DMS114 treated with DMSO at 0.1 percent for 48 hours (cell line): ENCODE measurements around the gene PRRT2.
A peak's percentile ranks its signal among the peaks of the same experiment; 100 is the strongest.

Source experiments
- DNase-seq: peaks from one replicate; lab custom pipeline; 2025; ENCODE audit not compliant: unreplicated experiment; lab: John Stamatoyannopoulos, UW

The PRRT2 gene

DNA sequence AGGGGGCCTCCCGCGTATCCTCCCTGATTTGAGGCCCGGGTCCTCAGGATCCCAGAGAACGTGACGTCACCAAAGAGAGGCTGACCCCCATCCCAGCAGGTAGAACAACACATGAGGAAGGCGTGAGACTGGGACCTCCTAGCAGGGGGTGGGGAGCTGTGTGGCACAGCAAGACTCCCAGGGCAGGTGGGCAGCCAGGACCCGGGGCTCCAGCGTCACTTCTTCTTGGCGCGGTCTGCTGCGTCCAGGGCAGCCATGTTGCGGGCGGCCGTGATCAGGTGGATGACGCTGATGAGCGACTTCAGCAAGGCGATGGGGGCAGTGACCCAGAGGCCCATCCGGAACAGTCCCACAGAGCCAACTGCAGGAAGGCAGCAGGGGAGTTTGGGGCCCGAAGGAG lies 47.0 kb downstream of the PRRT2 start:
- DNase-seq = no peak

DNA sequence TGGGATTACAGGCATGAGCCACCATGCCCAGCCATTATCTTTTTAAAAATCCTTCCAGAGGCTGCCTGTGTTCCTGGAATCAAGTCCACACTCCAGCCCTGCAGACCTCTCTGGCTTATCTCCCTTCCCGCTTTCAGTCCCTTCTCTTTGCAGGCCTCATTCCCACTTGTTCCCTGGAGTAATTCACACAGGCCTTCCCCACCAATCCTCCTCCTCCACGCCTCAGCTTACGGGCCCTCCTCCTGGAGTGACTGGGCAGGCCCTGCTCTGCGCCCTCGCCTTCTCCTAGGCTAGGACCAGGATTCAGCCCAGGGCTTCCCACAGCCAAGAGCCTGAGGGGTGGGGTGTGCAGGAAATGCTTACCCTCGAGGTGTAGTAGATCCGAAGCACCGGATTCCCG lies 48.2 kb downstream of the PRRT2 start:
- DNase-seq = no peak

DNA sequence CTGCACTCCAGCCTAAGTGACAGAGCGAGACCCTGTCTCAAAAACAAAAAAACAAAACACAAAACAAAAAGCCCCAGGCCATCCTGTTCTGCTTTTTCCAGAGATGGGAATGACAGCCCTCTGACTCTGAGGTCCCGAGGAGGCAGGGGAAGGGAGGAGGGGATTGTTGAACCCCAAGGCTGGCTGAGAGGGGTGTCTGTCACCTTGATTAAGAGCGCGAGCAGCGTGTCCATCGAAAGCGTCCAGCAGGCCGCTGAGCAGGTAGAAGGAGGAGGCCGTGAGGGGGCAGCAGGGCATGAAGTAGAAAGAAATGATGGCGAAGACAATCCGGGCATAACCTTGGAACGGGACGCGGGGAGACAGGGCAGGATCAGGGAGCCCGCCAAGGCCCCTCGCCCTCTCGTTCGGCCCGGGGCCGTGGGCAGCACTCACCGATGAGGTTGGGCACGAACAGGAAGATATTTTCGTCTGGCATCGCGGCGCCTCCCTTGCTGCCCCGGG lies 50.4 kb downstream of the PRRT2 start:
- no peak for DNase-seq

DNA sequence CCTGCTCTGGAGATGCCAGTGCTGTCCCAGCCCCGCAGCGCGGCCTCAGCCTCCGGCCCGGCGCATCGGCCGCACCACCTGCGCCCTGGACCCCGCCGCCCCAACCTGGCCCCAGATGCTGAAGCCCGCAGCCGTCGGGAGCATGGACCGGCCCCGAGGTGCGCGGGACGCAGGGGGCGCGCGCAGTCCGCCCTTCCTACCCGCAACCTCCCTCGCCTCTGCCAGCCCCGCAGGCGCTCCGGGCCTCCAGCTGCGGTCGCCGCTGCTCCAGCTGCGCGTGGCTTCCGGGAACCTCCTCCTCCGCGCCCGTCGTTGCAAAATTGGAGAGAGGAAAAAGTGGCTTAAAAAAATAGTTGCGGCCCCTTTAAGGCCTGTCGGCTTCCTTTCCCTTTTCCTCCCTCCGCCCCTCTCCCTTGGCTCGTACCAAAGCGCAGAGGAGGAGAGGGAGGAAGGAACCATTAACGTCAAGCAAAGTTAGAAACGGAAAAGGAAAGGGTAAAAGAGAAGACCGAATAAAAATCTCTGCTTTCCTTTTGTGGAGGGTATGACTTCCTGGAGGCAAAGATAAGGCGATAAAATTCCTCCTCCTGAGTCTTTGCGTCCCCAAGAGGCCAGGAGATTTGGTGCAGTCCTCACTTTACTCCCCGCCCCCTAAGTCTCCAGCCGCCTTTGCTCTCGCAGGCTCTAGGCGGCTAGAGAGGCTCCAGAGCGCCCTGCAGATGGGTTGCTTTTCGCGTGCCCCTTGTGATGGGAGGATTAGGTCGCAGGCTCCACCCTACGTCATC lies 51.1 kb downstream of the PRRT2 start, which contains the start of gene CDIPT:
CDIPT (minus strand) TSS at position 343 of the 785 bp plus-strand sequence. CDS start 369 bp downstream, outside the sequence.
- DNase-seq = peak; percentile 96

DNA sequence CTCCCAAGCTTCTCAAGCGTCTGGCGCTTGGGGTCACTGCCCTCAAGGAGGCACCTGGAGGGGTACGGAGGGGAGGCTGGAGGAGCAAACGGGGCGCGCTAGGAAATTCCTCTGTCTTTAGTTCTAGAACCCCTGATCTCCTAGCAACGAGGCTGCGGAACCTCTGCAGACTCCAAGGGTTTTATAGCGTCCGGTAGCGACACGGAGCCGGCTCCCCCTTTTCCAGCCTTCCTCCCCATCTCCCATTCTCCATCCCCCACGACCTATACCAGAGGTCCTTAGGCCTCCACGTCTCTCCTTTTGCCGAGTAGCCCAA lies 51.6 kb downstream of the PRRT2 start:
- DNase-seq = no peak

DNA sequence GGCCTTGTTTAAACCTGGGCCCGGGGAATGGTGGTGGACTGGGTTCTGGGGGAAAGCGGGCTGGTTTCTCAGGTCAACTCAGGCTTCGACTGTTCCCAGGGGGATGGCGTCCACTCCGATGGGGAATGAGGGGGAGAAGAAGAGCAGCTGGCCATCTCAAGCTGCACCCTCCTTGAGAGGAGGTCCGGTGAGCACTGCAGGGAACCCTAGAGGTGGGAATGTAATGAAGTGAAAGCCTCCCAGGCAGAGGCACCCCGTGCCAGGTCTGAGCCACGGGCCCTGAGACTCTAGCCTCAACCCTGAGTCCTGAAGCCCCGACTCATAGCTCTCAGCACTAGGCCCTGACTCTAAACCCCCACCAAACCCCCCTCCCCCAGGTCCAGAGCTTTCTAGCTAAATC lies 52.2 kb downstream of the PRRT2 start:
- no peak for DNase-seq
